Fibroblast of gingiva (primary cell): ENCODE measurements around the gene THBS1.

ENCODE experiments used
- DNase-seq: peaks from one replicate; pipeline ENCODE4 v3.0.0-alpha.2; 2011; ENCODE audit warnings: low read depth

Gene THBS1

DNA sequence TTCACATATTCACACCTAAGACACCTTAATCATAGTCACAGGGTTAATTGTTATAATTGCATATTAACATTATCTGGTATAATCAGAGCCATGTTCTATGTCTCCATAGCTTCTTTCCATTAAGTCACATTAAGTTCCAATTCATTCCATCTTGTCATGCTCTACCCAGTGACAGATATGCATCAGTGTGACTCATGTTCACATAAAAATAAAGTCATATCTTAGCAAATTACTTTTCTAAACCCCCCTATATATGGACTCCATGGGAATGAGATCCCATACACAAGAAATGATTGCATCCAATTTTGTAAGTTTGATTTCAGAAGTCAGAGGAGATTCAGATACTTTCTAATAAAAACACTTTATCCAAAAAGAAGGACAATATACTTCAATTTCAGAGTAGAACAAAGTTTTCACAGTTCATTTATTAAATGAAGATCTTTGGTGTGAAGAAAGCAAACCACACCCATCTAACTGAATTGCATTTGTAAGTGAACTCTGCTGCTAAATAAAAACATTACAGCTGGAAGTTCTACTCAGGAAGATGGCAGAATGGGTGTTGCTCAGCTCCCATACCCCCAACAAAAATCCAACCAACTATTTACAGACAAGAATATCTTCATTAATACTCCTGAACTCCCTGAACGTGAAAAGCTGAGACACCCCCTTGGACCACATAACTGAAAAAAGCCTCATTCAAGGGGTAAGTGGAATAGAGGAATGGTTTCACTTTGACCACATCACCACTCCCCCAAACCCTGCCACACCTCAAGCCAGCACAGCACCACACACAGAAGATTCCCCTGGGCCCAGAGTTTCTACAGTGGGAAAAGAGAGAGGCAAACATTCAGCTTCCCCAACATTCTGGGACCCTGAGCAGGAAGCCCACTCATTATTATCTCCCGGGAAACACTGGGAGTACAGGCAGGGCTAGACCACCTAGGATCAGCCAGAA, 27.6 kb downstream of the THBS1 start:
- DNase-seq = no peak

DNA sequence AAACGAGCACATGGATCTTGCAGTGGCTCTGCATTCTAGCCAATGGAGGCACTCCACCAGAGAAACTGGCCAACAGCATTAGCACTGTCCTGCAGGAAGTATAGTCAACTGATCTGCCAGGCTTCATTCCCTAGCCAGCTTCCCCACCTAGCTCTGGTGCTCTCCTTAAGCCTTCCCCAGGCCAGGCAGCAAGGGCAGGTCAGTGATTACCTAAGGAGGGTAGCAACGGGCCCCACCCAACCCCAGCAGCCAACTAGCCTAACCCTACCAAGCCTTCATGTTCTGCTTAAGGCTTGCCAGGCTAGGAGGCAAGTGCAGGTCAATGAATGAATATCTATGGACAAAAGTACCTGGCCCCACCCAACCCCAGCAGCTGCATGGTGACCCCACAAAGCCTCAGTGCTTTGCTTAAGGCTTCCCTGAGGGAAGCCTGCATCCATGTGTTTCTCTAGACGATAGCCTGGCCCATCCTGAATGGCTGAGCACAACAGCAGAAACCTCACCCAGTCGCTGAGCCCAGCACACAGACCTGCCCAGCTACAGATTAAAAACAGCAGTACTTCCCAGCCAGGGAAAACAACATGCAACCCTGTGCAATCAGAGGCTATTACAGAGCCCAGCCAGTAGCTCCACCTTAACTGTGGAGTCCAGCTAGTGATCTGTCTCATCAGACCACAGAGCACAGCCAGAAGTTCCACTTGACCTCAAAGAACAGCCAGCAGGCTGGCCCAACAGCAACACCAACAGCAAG, 28.5 kb downstream of the THBS1 start:
- no peak for DNase-seq

DNA sequence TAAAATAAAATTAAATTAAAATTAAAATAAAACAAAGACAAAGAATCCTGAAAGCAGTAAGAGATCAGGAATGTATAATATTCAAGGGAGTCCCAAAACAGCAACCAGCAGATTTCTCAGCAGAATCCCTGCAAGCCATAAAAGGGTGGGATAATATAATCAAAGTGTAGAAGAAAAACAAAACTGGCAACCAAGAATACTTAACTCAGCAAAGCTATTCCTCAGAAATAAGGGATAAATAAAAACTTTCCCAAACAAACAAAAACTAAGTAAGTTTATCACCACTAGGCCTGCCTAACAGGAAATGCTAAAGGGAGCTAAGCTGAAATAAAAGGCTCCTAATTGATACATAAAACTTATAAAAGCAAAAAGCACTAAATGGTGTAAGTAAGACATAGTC, 29.8 kb downstream of the THBS1 start:
- DNase-seq = no peak

DNA sequence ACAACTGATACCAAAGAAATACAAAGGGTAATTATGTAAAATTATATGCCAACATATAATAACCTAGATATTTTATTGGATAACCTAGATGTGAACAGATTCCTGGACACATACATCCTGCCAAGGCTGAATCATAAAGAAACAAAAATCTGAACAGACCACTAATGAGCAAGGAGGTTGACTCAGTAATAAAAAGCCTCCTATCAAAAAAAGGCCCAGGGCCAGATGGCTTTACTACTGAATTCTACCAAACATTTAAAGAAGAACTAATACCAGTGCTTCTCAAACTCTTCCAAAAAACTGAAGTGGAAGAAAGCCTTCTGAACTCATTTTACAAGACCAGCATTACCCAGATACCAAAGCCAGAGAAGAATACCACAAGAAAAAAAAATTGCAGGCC, 32.4 kb downstream of the THBS1 start:
- DNase-seq = no peak

DNA sequence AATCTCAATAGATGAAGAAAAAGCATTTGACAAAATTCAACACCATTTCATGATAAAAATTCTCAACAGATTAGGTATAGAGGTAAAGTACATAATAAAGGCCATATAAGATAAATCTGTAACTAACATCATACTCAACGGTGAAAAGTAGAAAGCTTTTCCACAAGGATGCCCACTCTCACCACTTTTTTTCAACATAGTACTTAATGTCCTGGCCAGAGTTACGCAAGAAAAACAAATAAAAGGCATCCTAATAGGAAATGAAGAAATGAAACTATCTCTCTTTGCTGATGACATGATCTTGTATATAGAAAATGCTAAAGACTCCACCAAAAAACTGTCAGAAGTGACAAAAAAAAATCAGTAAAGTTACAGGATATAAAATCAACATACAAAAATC, 33.0 kb downstream of the THBS1 start:
- DNase-seq = no peak

DNA sequence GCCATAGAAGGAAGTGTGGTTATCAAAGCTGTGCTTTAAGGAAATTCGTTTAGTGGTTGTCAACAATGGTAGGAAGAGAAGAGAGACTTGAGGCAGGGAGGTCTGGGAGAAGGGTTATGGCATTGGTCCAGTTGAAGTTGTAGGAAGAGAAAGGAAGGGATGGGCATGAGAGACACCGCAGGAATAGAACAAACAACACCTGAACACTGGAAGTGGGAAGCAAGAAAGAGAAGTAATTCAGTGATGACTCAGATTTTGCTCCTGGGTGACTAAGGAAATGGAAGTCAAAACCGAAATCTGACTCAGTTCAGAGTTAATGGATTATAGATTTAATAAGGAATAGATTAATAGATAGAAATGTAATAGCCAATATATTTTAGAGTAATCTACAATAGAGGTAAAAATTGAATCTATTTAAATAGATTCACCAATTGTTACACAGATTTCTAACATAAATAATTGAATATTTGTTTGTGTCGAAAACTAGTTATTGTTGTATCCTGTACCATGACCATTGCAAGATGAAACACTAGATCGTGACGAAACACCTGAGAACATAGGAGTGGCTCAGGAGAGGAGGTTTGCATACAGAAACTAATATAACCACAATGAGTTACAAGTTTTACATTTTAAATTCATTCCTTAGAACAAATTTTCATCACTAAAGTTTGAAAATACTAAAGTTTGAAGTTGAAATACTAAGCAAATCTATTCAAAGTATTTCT, 36.0 kb downstream of the THBS1 start:
- DNase-seq = no peak

DNA sequence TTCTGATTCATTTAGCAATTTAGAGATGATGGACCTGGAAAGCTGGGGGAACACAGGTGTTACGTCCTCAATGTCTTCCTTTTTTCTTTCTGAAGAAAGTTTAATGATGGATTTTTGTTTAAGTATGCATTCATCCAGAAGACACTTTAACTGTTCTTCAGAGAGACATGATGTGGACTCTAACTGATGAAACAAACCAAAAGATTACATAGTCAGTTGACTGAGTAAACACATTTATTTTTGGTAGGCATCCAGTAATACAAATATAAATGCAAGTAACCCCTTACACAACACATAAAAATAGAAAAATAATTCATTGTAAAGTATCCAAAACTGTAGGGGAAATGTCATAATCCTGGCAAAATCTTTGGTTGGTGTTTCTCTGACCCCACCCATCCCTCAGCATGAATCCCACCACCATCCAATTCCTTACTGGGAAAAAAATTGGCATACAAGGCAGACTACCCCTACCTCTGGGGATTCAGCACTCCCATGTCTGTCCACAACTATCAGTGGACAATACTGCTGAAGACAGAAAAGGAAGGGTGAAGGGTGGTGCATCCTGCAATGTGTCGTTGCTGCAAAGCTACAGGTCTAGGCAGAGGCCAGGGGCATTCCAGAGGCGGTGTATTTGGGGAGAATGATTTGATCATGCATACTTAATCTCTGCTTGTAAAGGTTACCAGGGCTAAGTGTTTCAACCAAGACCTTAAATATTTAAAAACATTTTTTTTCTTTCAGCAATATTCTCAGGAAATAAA, 37.4 kb downstream of the THBS1 start:
- peak; percentile 69 for DNase-seq

DNA sequence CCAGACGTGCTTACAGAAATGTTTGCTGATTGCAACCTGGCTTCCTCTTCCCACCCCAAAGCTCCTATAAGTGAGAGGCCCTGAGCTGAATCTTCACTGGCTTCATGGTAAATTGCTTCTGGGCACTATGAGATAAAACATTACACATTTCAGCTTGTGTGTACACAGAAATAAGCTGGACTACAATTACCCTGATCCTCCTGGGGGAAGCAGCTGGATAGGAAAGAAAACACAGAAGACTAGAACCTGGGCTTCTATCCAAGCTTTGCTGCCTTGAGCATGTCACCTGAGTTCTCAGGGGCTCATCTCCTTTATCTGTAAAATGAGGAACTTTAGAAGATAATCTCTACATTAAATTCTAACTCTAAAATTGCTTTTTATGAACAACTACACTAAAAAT, 40.3 kb downstream of the THBS1 start:
- DNase-seq = no peak

DNA sequence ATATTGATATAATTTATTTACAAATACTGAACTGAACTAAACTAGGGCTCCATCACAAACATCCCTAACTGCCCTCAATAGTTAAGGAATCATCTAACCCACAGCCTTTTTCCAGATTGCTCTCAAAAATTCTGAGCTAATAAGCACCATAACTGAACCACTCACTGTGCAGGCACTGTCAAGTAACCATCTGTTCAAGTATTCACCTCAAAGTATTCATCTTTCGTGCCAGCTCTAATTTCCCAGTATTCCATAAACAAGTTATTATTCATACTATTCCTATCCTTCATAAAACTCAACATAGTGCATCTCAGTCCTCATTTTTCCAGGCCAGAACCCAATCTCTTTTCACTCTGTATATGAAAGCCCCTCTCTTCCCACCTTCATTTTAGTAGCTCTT, 41.1 kb downstream of the THBS1 start:
- DNase-seq = no peak

DNA sequence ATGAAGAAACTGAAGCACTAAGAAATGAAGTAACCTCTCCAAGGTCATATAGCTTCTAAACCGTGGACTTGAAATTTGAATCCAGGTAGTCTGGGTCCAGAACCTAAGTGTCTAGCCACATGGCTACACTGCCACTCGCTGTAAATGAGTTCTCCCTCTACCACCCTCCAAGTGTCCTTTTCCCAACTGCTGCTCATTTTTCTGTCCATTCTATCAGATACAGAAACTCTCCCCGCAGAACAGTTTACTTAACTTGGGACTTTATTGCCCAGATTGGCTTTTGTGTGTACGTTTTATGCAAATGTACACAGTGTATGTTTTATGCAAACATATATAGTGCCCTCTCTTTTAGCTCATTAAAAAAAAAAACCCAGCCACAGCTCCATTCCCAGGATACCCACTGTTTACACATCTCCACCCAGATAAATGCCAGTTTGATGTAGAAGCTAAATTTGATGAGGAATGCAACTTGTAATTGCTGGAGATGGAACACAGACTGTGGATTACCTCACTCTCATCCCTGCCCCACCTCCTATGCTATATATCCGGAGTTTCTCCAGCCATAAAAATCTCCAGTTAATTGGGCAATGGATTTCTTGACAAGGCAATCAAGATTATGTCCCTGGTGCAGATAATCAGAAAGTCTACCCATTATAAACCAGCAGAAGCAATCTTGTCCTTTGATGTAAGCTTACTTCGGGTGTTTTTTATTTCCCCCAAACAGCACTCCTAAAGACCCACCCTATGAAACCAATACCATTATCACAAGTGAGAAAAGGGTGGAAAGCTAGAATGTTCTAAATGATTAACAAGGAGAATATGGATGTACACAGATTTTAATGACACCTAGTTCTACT, 42.0 kb downstream of the THBS1 start:
- DNase-seq = no peak

DNA sequence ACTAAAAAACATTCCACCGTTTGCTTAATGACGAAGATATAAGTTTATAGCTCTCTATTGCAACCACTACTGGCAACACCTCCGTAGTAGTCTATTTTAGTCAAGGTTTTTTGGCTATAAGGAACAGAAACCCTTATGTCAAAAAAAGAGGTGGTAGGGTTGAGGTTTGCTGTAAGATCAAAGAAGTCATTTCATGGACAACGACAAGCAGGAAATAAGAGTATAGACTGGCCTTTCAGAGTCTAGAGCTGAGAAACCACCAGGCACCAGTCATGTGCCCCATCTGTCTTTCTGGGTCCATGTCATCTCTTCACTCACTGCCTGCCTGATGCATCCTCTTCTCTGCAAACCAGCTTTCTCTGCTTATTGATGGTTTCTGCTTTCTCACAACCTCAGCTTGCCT, 42.7 kb downstream of the THBS1 start:
- DNase-seq = no peak

DNA sequence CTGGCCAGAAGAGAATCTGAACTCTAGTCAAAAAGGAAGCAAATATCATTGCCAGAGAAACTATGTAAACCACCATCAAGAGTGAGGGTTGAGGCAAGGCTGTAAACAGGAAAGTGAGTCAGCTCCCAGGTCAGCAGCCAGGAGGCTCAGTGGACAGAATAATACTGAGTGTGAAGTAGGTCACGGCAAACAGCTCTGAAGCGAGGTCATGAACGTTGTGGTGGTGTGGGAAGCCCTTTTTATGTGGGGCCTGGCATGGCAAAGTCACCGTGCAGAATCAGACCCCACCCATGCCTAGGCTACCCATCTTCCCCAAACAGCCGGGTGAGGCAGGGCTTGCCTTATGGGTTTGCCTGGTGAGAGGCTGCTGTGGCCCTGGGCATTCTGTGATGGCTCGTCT, 43.9 kb downstream of the THBS1 start:
- DNase-seq = peak; percentile 80

DNA sequence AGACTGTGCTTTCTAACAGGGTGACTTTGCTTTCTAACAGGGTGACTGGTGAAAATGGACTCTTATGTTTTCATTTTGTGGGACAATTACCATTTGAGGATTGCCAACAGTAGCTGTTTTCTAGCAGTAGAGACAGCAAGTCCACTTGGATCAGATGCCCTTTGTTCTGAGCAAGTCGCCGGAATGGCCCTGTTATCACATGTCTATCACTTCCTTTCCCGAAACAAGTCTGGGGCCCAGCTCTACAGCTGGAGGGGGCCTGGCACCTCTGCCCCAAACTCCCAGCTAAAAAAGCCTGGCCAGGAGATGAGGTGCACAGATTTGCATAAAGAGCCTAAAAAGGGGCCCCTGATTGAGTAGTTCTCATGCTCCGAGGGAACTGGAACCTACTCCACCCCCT, 44.6 kb downstream of the THBS1 start:
- no peak for DNase-seq

DNA sequence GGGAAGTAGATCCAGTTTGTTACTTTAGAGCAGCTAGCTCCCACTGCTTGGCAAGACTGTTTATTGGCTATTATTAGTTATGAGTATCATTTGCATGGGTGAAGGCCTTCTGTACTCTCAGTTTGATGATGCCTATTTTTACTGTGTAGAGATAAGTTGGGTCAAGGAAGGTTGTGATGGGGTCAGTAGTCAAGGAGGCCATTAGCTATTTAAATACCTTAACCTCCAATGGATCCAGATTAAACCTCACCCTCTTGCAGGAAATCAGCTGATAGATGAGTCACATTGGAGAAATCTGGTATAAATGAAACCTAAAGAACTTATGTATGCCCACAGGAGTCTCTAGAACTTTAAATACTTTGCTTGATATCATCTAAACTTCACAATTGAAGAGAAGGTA, 45.0 kb downstream of the THBS1 start:
- no peak for DNase-seq

DNA sequence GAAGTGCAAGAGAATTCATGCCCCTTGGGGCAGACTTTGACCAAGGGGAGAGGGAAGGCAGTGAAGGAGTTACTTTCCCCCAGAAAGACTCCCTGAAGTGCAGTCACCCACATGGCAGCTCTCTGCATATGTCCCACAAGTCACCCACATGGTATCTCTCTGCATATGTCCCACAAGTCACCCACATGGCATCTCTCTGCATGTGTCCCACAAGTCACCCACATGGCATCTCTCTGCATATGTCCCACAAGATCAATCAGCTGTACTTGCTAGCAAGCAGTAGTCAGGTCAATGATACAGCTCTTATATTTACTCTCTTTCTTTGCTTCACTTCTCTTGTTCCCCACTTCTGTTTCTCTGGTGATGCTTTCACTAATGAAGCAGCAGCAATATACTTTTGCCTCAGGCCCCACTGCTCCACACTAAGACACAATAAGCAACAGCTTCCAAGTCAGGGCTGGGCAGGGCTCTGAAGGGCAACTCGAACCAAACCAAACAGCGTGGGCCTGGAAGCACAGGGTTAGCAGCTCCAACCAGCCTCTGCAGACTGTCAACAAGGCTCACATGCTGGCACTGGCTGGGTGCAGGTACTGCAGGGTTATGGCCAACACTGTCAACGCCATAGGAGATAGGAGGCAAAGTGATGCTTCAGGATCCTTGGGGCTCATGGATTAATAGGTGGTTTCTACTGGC, 46.7 kb downstream of the THBS1 start:
- DNase-seq = no peak

DNA sequence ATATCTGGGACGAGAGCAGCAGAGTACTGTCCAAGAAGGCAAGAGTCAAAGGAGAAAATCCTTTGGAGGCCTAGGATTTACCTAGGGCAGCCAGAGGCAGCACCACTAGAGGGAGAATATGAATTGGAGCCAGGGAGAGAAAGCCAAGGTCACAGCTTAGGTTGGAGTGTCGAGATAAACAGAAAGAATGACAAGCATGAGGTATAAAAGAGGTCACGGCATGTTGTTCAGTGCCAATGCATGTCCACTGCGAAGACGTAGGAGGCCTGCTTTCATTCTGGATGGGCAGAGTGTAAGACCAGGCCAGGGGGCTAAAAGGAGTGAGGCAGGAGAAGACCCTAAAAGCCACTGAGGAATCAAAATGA, 47.2 kb downstream of the THBS1 start:
- DNase-seq = no peak

DNA sequence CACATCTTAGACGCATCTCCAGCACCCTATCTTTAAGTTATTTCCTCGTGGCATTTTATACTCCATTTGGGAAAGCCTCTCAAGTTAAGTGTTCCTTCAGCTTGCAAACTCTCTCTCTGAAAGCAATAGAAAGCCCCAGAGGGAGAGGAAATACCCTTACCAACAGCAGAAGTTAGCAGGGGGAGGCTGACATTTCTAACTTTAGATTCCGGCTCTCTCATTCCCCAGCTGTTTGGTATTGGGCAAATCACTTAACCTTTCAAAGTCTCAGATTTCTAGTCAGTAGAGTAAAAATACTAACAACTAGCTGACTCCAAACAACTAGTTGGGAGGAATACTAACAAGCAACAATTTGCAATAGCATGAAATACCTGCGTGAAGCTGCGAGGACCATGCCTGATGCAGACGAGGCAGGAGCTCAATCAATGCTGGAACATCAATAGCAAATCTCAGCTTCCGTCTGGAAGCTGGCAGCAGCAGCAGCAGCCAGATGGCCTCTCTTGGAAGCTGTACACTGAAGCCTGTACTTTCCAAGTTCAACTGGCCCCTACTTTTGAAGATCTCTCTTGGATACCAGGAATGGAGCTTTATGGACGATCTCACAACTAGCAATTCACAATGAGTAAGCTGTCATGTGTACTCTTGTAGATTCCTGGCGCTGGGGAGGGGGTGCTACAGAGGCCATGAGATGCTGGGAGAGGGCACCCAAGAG, 47.8 kb downstream of the THBS1 start:
- DNase-seq = no peak

DNA sequence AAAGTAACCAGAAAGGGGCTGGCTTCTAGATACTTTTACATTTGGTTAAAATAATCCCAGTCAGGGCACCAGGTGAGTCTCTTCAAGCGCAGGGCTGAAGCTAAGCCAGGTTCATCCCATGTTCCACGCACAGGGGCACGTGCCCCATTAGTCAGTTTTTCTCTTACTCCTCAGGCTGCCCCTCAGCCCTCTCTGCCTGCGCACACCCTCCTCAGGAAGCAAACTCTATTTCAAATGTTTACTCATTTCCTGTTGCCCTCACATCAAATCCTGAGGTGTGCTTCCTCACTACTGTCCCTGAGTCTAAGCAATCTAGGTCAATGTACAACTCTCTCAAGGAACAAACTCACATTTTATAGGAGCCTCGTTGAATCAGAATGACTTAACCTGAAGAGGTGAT, 48.5 kb downstream of the THBS1 start:
- DNase-seq = no peak

DNA sequence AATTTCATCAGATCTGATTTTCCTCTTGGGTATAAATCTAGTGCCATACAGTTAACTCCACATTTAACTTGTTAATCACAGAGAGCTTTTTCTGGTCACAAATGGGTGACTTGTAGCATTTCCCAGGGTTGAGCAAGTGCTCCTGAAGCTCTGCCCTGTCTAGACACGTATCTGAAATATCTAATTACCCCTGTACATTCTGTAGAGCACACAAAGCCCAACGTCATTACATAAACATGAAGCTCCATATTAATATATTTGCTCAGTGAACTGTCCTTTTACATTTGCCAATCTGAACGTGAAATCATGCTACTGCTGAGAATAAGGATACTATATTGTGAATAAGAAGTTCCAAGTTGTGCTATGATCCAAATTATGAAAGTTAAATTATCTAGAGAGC, 49.0 kb downstream of the THBS1 start:
- DNase-seq = no peak

DNA sequence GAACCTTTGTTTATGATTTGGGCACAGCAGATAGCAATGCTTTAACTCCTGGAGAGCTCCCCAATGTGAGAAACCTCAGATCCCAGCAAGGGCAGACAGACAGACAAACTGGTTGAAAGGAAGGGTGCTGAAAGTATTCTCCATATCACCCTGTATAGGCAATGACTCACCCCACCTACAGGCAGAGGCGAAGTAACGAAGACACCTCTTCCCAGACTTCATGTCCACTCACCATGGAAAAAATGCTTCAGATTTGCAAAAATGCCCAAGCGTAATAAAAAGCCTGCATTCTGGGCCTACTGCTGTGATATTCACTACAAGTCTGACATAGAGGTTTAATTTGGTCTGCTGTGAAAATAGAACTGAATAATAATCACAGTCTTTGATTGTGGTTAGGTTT, 50.5 kb downstream of the THBS1 start:
- DNase-seq = no peak
